ENCODE results near the gene KCNQ1. TPM values are rescaled to one million over a fixed set of nuclear protein-coding genes. Genes with fewer than 3 reads are reported as not detected.

KCNQ1 gene
- total RNA-seq, 1 experiment from 2014 or later, result 2.3 TPM

DNA sequence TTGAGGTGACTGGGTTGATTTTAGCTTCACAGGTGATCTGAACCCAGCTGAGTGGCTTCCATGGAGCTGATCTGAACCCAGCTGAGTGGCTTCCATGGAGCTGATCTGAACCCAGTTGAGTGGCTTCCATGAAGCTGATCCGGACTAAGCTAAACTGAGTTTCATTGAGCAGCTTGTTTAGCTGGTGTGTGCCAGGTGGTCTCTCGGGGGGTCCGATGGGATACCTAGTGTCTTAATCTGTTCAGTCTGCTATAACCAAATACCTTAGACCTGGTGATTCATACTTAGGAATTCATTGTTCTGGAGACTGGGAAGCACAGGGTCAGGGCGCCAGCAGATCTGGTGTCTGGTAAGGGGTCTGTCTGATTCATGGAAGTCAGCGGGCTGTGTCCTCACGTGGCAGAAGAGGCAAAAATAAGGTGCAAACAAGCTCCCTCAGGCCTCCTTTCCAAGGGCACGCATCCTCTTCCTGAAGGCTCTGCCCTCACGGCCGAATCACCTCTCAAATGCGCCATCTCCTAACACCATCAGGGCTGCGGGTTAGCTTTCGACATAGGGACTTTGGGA, 307.5 kb downstream of the KCNQ1 start:
- Histone ChIP-seq H3K18ac (ENCODE audit: insufficient read length, low read depth, low read length) (no peak overlapping the region), H3K9ac (ENCODE audit: extremely low read depth, insufficient read length, low read length) (no peak overlapping the region), H3K56ac (ENCODE audit: insufficient read length, low read depth, low read length) (no peak overlapping the region), H3K79me2 (ENCODE audit: insufficient read depth, low read length) (no peaks in the 10 kb centered on the region), H2AK5ac (ENCODE audit: insufficient read length, low read length) (no peak overlapping the region), H2AFZ (ENCODE audit: low read length) (no peak overlapping the region), H4K91ac (ENCODE audit: insufficient read length, low read depth, low read length) (no peak overlapping the region), H4K20me1 (ENCODE audit: control insufficient read depth, insufficient read depth, insufficient read length) (no peaks in the 10 kb centered on the region), H3K27me3 (ENCODE audit: insufficient read depth, low read length) (peaks cover 6% of the 10 kb centered on the region; the same call in 1 of the 2 replicates), H3K9me3 (ENCODE audit: control insufficient read depth, low read depth, low read length) (no peaks in the 10 kb centered on the region), H3K14ac (ENCODE audit: insufficient read depth, low read length) (no peak overlapping the region), H3K4me1 (ENCODE audit: insufficient read depth, low read length) (no peaks in the 10 kb centered on the region), H2BK120ac (ENCODE audit: low read depth, low read length, poor library complexity, severe bottlenecking) (no peak overlapping the region), H2BK5ac (ENCODE audit: insufficient read length, low read length) (no peak overlapping the region), H4K5ac (ENCODE audit: insufficient read length, low read depth, low read length) (no peak overlapping the region), H4K8ac (replicated peaks; ENCODE audit: insufficient read length, low read depth, low read length) (no peak overlapping the region), H2BK12ac (ENCODE audit: insufficient read length, low read depth, low read length) (no peak overlapping the region), H3K4me2 (ENCODE audit: insufficient read depth, insufficient read length, low read length) (no peak overlapping the region), H3K27ac (ENCODE audit: insufficient read length, low read depth, low read length) (no peak overlapping the region), H3T11ph (ENCODE audit: low read length) (no peak overlapping the region), H3K4ac (ENCODE audit: low read depth, low read length) (no peak overlapping the region), H2BK20ac (ENCODE audit: low read depth, low read length, poor library complexity, severe bottlenecking) (no peak overlapping the region), H3K23me2 (ENCODE audit: insufficient read length, low read depth, low read length, poor library complexity, severe bottlenecking) (no peaks in the 10 kb centered on the region), H2BK15ac (ENCODE audit: low read depth, low read length) (no peak overlapping the region), H3K23ac (ENCODE audit: insufficient read length, low read depth, low read length) (no peak overlapping the region), H3K79me1 (ENCODE audit: insufficient read depth, low read depth, low read length, poor library complexity, severe bottlenecking) (no peaks in the 10 kb centered on the region)
- Mint-ChIP-seq H3K27ac (no peak overlapping the region), H3K27me3 (ENCODE audit: low read depth) (peaks cover 90% of the 10 kb centered on the region), H3K4me3 (no peak overlapping the region), H3K9me3 (peaks cover 9 to 24% of the 10 kb centered on the region in 2 experiments; a peak in 4 of 5 replicates), H3K36me3 (ENCODE audit: insufficient read depth in 1 of 3, low read depth in 3 of 3) (0 out of 7 replicates have a peak, but pooled peaks cover 0 to 5% (median 0%) of the 10 kb centered on the region in 3 experiments), H3K4me1 (peaks cover 0 to 9% of the 10 kb centered on the region in 2 experiments; a peak in 1 of 4 replicates)
- WGBS (ENCODE audit: extremely low coverage, insufficient read length, low lambda C conversion rate), result no CpG with 5 or more reads among the region's 12 CpGs
- DNase-seq, result no peak
- TF ChIP-seq, protein P1, sequence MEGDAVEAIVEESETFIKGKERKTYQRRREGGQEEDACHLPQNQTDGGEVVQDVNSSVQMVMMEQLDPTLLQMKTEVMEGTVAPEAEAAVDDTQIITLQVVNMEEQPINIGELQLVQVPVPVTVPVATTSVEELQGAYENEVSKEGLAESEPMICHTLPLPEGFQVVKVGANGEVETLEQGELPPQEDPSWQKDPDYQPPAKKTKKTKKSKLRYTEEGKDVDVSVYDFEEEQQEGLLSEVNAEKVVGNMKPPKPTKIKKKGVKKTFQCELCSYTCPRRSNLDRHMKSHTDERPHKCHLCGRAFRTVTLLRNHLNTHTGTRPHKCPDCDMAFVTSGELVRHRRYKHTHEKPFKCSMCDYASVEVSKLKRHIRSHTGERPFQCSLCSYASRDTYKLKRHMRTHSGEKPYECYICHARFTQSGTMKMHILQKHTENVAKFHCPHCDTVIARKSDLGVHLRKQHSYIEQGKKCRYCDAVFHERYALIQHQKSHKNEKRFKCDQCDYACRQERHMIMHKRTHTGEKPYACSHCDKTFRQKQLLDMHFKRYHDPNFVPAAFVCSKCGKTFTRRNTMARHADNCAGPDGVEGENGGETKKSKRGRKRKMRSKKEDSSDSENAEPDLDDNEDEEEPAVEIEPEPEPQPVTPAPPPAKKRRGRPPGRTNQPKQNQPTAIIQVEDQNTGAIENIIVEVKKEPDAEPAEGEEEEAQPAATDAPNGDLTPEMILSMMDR (conservative IDR thresholded peaks at IDR 0.05), result no peak

All from H9 (cell line).